Hepatocyte (in vitro differentiated cells): Measurements from ENCODE around the gene HEATR1. TPM values are rescaled to one million over a fixed set of nuclear protein-coding genes. Genes with fewer than 3 reads are reported as not detected.
"Not testable (repeated sequence)": the region's sequence is repeated elsewhere in the genome, so short reads cannot be mapped to it uniquely, and the experiment has no call there.

Experiments
- DNase-seq: peaks from one replicate; pipeline ENCODE4 v3.0.0-alpha.2; 2016; ENCODE audit warnings: low spot score
- H2AFZ ChIP-seq: fragments of 200-600 bp; sonication (generic); 2 replicates; pipeline ENCODE4 v1.6.0; 2016; ENCODE audit warnings: antibody characterized with exemption, mild to moderate bottlenecking
- H3K27ac ChIP-seq: fragments of 200-600 bp; sonication (generic); 2 replicates; pipeline ENCODE4 v1.5.1; 2016; ENCODE audit warnings: mild to moderate bottlenecking
- H3K27me3 ChIP-seq: fragments of 200-600 bp; sonication (generic); 2 replicates; pipeline ENCODE4 v1.6.1; 2016
- H3K36me3 ChIP-seq: fragments of 200-600 bp; sonication (generic); replicated peaks from 2 replicates; pipeline ENCODE4 v1.5.1; 2016; ENCODE audit warnings: low read depth; ENCODE audit not compliant: insufficient read depth
- H3K4me1 ChIP-seq: fragments of 200-600 bp; sonication (generic); 2 replicates; pipeline ENCODE4 v1.5.1; 2016; ENCODE audit warnings: mild to moderate bottlenecking, moderate library complexity; ENCODE audit not compliant: insufficient read depth
- H3K4me2 ChIP-seq: fragments of 200-600 bp; sonication (generic); 2 replicates; pipeline ENCODE4 v1.6.0; 2016
- H3K4me3 ChIP-seq: fragments of 200-600 bp; sonication (generic); 2 replicates; pipeline ENCODE4 v1.5.1; 2016; ENCODE audit warnings: mild to moderate bottlenecking
- H3K79me2 ChIP-seq: fragments of 200-600 bp; sonication (generic); 2 replicates; pipeline ENCODE4 v1.6.0; 2017; ENCODE audit warnings: mild to moderate bottlenecking
- H3K9me2 ChIP-seq: fragments of 200-600 bp; sonication (generic); replicated peaks from 2 replicates; pipeline ENCODE4 v1.6.0; 2017; ENCODE audit warnings: mild to moderate bottlenecking; ENCODE audit not compliant: insufficient read depth
- H3K9me3 ChIP-seq: fragments of 200-600 bp; sonication (generic); 2 replicates; pipeline ENCODE4 v1.5.1; 2016; ENCODE audit warnings: low read depth, mild to moderate bottlenecking
- H4K20me1 ChIP-seq: fragments of 200-600 bp; sonication (generic); 2 replicates; pipeline ENCODE4 v1.6.0; 2016; ENCODE audit warnings: mild to moderate bottlenecking; ENCODE audit not compliant: insufficient read depth, poor library complexity, severe bottlenecking
- EZH2 ChIP-seq: fragments of 200-600 bp; sonication (generic); IDR thresholded peaks from 2 replicates; pipeline ENCODE4 v1.6.1; 2016; ENCODE audit warnings: antibody characterized with exemption, mild to moderate bottlenecking, borderline replicate concordance
- EZH2phosphoT487 ChIP-seq: fragments of 200-600 bp; sonication (generic); IDR thresholded peaks from one replicate; pipeline ENCODE4 v1.6.1; 2018; ENCODE audit warnings: antibody characterized with exemption, mild to moderate bottlenecking, low read depth, moderate library complexity; ENCODE audit not compliant: unreplicated experiment, severe bottlenecking
- WGBS: methylation state at CpG from one replicate; pipeline ENCODE4 v1.1.6; 2016; ENCODE audit warnings: low lambda C conversion rate; ENCODE audit errors: missing lambda C conversion rate; 5-methylcytosine and 5-hydroxymethylcytosine counted together
- polyA plus RNA-seq: library from polyadenylated mRNA; unstranded; fragments of >200 nt; fragmentation: Nextera tagmentation; extraction: Ambion mirVana; gene quantifications from 2 replicates; pipeline ENCODE4 v1.2.1, GENCODE V29; 2016
- total RNA-seq: library from RNA; depleted of rRNA; stranded (reverse); fragments of >200 nt; gene quantifications from 2 replicates; pipeline ENCODE4 v1.2.3, GENCODE V29; 2014
- TF ChIP-seq, protein P1 (sequence below): fragments of 200-600 bp; sonication (generic); IDR thresholded peaks from 2 replicates; pipeline ENCODE4 v1.5.1; 2016; ENCODE audit warnings: antibody characterized with exemption, mild to moderate bottlenecking; ENCODE audit not compliant: poor library complexity

The HEATR1 gene
- total and polyA plus RNA-seq, 2 experiments from 2014 or later = 8.5 to 27.8 TPM

DNA sequence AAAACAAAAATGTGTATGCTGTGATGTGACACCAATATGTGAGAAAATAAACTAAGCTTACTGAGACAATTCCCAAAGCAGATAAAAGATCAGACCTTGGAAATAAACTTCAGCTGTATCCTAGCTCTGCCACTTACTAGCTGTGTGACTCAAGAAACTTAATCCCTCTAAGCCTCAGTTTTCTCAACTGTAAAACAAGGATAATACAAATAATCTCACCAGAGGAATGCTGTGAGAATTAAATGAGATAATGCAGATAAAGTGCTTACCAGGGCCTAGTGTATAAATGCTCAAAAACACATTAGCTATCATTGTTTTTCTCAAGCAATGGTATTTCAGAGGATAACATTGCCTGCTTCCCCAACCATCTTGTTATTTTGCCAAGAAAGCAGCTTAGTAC is 2.1 kb downstream of the HEATR1 start:
- TF ChIP-seq EZH2 (no peak), EZH2phosphoT487 (no peak)
- TF ChIP-seq, protein P1, sequence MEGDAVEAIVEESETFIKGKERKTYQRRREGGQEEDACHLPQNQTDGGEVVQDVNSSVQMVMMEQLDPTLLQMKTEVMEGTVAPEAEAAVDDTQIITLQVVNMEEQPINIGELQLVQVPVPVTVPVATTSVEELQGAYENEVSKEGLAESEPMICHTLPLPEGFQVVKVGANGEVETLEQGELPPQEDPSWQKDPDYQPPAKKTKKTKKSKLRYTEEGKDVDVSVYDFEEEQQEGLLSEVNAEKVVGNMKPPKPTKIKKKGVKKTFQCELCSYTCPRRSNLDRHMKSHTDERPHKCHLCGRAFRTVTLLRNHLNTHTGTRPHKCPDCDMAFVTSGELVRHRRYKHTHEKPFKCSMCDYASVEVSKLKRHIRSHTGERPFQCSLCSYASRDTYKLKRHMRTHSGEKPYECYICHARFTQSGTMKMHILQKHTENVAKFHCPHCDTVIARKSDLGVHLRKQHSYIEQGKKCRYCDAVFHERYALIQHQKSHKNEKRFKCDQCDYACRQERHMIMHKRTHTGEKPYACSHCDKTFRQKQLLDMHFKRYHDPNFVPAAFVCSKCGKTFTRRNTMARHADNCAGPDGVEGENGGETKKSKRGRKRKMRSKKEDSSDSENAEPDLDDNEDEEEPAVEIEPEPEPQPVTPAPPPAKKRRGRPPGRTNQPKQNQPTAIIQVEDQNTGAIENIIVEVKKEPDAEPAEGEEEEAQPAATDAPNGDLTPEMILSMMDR = no peak
- Histone ChIP-seq H4K20me1 (no peaks in the 10 kb centered on the region), H3K36me3 (no peaks in the 10 kb centered on the region), H3K4me3 (no peak overlapping the region), H3K27ac (no peak overlapping the region), H3K79me2 (peaks cover 17% of the 10 kb centered on the region), H3K9me3 (no peaks in the 10 kb centered on the region), H3K27me3 (no peaks in the 10 kb centered on the region), H3K4me2 (no peak overlapping the region), H3K4me1 (peaks cover 8% of the 10 kb centered on the region), H2AFZ (no peak overlapping the region), H3K9me2 (no peaks in the 10 kb centered on the region)
- DNase-seq = no peak

DNA sequence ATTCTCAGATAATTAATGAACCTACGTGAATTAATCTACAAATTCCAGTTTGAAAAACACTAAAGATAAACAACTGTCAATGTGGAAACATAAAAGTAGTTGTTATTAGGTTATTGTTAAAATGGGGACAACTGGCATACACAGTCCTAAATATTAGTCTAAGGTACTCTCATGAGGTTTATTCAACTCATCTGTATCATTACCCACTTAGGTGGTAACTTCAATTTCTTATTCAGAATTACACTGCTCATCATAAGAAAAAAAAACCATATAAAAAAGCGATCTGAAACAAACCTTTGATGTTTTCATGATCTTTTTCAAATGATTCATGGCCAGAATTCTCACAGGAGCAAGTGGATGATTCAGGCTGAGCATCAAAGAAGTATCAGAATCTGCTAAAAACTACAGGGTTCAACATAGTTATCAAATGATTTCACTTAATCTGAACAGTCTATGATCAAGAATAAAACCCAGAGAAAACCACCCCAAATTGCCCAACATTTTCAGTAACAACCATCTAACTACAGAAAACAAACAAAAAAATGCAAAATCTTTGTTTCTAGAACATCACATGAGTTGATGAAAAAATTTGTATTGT is 13.7 kb downstream of the HEATR1 start:
- no peaks in the 10 kb centered on the region for H3K36me3 ChIP-seq
- no peak overlapping the region for H3K27ac ChIP-seq
- no peak for DNase-seq
- TF ChIP-seq, protein P1 = no peak
- TF ChIP-seq EZH2 (no peak), EZH2phosphoT487 (no peak)
- no peaks in the 10 kb centered on the region for H3K9me2 ChIP-seq
- H2AFZ ChIP-seq = no peak overlapping the region
- no peak overlapping the region for H3K4me2 ChIP-seq
- H3K79me2 ChIP-seq = no peaks in the 10 kb centered on the region
- 100% methylated on average over 2 of the region's 2 CpGs for WGBS
- no peak overlapping the region for H3K4me3 ChIP-seq
- H3K27me3 ChIP-seq = no peaks in the 10 kb centered on the region
- H3K9me3 ChIP-seq = no peaks in the 10 kb centered on the region
- no peaks in the 10 kb centered on the region for H4K20me1 ChIP-seq
- no peaks in the 10 kb centered on the region for H3K4me1 ChIP-seq

DNA sequence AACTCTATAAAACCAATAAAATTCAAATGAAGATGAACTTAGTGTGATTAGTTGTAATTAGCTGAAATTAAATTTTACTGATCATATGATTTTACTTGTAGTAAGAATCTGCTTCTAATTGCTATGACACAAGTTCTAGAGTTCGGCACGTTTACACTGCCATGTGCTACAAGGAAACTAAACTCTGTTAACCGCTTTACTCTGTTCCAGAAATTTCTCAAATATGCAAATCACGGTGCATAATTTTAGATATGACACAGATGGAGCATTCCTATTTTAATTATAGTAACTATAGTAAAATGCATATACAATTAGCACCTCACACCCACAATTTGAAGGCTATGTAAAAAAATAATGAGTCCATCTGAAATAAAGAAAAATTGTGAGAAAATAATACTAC is 14.8 kb downstream of the HEATR1 start:
- no peaks in the 10 kb centered on the region for H3K36me3 ChIP-seq
- TF ChIP-seq EZH2phosphoT487 = no peak
- no peak overlapping the region for H3K4me2 ChIP-seq
- no peaks in the 10 kb centered on the region for H3K4me1 ChIP-seq
- no peak overlapping the region for H3K27ac ChIP-seq
- H3K9me2 ChIP-seq = no peaks in the 10 kb centered on the region
- no peaks in the 10 kb centered on the region for H3K9me3 ChIP-seq
- no peak overlapping the region for H2AFZ ChIP-seq
- WGBS = 94% methylated on average over 4 of the region's 4 CpGs
- H4K20me1 ChIP-seq = no peaks in the 10 kb centered on the region
- DNase-seq = no peak
- H3K27me3 ChIP-seq = no peaks in the 10 kb centered on the region
- no peak overlapping the region for H3K4me3 ChIP-seq
- no peaks in the 10 kb centered on the region for H3K79me2 ChIP-seq

DNA sequence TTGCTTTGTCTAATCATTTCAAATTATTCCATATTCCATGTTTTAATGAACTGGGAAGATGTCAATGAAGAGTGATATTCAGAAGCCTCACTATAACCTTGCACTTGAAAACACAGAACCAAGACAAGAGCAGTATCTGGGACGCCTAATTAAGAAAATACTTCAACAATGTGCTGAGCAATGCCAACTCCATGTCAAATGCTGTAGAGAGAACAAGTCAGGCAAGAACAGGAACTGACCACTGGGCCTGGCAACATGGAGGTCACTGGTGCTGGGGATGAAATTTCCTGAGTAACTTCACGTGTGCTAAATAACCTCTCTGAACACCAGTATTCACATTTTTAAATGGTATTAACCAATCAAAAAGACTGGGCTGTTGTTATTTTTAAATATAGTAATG is 22.8 kb downstream of the HEATR1 start:
- Histone ChIP-seq H3K4me3 (no peak overlapping the region), H4K20me1 (no peaks in the 10 kb centered on the region), H3K27ac (no peak overlapping the region), H2AFZ (no peak overlapping the region), H3K9me3 (no peaks in the 10 kb centered on the region), H3K27me3 (no peaks in the 10 kb centered on the region), H3K79me2 (no peaks in the 10 kb centered on the region), H3K36me3 (no peaks in the 10 kb centered on the region), H3K4me1 (no peaks in the 10 kb centered on the region), H3K9me2 (no peaks in the 10 kb centered on the region), H3K4me2 (no peak overlapping the region)
- no peak for DNase-seq
- 98% methylated on average over 2 of the region's 2 CpGs for WGBS
- no peak for TF ChIP-seq EZH2phosphoT487
- no peak for TF ChIP-seq EZH2
- TF ChIP-seq, protein P1 = no peak

DNA sequence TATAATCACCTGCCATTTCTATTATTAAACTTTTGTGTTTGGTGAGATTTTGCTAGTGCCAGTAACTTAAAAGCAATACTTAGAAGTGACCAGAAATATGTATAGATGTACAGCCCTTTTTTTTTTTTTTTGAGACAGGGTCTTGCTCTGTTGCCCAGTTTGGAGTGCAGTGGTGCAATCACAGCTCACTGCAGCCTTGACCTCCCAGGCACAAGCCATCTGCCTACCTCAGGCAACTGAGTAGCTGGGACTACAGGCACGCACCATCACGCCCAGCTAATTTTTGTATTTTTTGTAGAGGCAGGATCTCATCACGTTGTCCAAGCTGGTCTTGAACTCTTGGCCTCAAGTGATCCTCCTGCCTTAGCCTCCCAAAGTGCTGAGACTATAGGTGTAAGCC is 23.9 kb downstream of the HEATR1 start:
- not testable (repeated sequence) for H3K27ac ChIP-seq, H3K4me1 ChIP-seq, H3K79me2 ChIP-seq, H3K27me3 ChIP-seq, H2AFZ ChIP-seq, H4K20me1 ChIP-seq, H3K9me2 ChIP-seq, H3K4me3 ChIP-seq, DNase-seq, H3K9me3 ChIP-seq, H3K4me2 ChIP-seq, H3K36me3 ChIP-seq
- WGBS = 96% methylated on average over 3 of the region's 3 CpGs
